DMS79 treated with DMSO at 0.1 percent for 48 hours (cell line): Measurements from ENCODE around the gene MYO1B.

ENCODE experiments used
- DNase-seq: peaks from one replicate; lab custom pipeline; 2025; lab: John Stamatoyannopoulos, UW

The MYO1B gene

GRCh38 chr2:191462370-191462769 is 217.2 kb downstream of the MYO1B start:
- peak; percentile 4 for DNase-seq

GRCh38 chr2:191463790-191464189 is 218.6 kb downstream of the MYO1B start:
- DNase-seq, result no peak

- no peak for DNase-seq
These were observed 220.7 kb downstream of the MYO1B start for GRCh38 chr2:191465766-191466420.

GRCh38 chr2:191467113-191467512 is 221.9 kb downstream of the MYO1B start:
- no peak for DNase-seq

DNA sequence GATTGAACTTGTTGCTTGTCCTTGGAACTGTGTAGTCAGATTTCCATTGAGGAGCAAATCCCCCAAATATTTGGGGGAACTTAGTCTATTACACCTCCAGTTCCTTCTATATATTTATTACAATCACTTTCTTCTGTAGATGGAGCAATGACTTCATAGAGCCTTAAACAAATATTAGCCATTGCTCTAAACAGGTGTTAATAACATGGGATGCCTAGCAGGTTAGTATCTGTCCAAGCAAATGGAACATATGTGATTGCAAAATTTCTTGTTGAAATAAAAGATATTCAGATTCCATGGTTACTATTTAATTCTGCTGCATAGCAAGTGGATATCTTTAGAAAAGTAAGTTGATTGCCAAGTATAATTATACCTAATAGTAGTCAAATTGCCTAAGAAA is 225.1 kb downstream of the MYO1B start:
- DNase-seq, result no peak

GRCh38 chr2:191474464-191474863 is 229.3 kb downstream of the MYO1B start:
- no peak for DNase-seq
